ENCODE data around the gene ANKS1B.

The ANKS1B gene

GRCh38 chr12:99552022-99552421 is 432.7 kb downstream of the ANKS1B start:
- no peak for DNase-seq

DNA sequence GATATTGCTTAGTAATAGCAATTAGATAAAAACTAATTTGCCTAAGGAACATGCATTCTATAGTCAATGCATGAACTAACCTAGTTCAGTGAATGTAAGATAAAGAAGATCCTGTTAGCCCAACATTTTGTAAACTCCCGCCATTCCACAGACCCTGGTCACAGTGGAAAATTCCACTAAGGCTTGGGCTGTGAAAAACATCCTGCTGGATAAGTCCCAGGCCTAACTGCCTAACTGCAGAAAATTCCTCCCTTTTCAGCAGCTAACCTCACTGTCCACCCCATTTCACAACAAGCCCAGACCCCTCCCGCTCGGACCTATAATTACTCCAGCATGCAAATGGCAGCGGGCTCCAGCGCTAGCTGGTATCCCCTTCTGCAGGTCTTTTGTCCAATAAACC is 435.1 kb downstream of the ANKS1B start:
- no peak for DNase-seq

GRCh38 chr12:99549196-99549595 is 435.5 kb downstream of the ANKS1B start:
- no peak for DNase-seq

GRCh38 chr12:99544457-99544856 is 440.3 kb downstream of the ANKS1B start:
- DNase-seq: no peak

- DNase-seq: no peak
Measured at GRCh38 chr12:99529966-99530365, 454.8 kb downstream of the ANKS1B start.

GRCh38 chr12:99528478-99528877 is 456.3 kb downstream of the ANKS1B start:
- DNase-seq: no peak

GRCh38 chr12:99523853-99524252 is 460.9 kb downstream of the ANKS1B start:
- DNase-seq: no peak

GRCh38 chr12:99522456-99522855 is 462.3 kb downstream of the ANKS1B start:
- DNase-seq: no peak

- DNase-seq: no peak
Measured at GRCh38 chr12:99521664-99522063, 463.1 kb downstream of the ANKS1B start.

DNA sequence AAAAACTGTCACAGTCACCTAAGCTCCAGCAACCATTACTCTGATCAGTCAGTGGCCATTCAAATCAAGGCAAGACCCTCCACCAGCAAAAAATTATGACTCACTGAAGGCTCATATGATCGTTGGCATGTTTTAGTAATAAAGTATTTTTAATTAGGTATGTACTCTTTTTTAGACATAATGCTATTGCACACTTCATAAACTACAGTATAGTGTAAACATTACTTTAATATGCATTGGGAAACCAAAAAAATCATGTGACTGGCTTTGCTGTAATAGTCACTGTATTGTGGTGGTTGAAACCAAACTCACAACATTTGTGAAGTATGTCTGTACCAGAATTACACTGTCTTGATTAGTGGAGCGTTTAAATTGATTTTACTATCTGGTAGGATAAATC is 471.7 kb downstream of the ANKS1B start:
- no peak for DNase-seq

DNA sequence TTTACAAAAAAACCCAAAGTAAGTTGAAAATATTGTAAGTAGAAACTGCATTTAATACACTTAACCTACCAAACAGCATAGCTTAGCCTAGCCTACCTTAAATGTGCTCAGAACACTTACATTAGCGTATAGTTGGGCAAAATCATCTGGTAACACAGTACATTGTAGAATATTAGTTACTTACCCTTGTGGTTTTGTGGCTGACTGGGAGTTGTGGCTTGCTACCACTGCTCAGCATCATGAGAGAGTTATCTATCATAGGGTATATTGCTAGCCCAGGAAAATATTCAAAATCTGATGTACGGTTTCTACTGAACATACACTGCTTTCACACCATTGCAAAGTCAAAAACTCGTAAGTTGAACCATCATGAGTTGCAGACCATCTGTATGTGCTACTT is 478.9 kb downstream of the ANKS1B start:
- DNase-seq: no peak

DNA sequence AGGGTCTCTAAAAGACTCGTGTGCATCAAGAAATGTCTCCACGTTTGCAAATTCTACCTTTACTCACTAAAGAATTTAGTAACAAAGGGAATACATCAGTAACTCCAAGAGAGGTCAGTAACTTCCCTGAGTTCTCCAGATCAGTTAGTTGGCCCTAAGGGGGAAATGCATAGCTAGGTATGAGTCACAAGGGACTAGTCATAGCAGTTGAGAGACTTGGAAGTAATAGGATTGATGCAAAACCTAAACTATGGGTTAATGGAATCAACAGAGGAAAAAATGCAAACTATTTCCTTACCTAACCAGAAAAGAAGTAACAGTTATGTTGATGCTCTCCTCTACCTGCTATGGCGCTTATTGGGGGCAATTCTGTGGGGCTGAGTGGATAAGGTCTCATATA is 486.0 kb downstream of the ANKS1B start:
- no peak for DNase-seq

DNA sequence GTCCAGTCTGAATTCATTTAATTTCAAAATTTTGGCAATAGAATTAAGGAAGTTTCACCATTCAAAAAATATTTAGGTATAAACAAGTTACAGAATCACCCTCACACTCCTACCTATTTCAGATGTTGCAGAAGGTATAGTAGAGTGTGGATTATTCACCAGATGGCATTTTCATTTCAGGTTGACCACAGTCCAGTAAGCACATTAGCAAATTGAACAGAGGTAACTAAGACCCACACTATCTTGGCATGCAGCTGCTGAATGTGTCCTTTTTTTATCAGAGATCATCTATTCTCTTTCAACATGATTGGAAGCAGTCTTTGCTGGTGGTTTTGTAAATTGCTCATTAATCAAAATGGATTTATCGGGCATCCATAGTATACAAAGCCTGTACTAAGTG is 488.9 kb downstream of the ANKS1B start:
- DNase-seq: no peak

GRCh38 chr12:99493197-99493596 is 491.5 kb downstream of the ANKS1B start:
- no peak for DNase-seq

GRCh38 chr12:99486277-99486676 is 498.5 kb downstream of the ANKS1B start:
- DNase-seq: no peak

DNA sequence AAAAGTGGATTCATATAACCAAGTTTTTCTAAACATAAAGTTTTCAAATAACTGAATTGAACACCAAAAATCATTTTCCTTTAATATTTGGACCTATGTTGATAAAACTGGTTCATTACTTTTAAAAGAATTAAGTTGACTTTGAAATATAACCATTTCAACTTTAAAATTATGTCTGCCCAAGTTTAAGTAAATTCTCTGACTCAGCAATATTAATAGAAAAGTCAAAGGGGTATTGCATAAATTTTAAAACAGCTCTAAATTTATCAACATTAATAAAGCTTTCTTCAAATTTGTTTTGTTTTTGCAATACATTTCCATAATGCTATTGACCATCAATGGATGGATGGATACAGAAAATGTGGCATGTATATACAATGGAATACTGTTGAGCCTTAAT is 505.6 kb downstream of the ANKS1B start:
- DNase-seq: no peak

DNA sequence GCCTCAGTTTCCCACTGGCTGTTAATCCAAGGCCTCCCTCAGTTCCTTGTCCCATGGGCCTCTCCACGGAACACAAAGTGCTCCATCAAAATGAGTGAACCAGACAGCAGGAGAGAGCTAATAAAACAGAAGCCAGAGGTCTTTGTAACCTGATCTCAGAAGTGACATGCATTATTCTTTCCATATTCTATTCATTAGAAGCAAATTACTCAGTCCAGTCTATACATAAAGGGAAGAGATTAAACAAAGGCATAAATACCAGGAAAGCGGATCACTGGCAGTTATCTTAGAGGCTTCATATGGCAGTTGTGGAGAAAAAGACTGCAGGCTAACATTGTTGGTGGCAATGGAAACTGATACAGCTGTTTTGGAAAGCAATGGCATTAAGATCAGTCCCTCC is 507.8 kb downstream of the ANKS1B start:
- DNase-seq: no peak

GRCh38 chr12:99455350-99456035 is 529.2 kb downstream of the ANKS1B start:
- no peak for DNase-seq

DNA sequence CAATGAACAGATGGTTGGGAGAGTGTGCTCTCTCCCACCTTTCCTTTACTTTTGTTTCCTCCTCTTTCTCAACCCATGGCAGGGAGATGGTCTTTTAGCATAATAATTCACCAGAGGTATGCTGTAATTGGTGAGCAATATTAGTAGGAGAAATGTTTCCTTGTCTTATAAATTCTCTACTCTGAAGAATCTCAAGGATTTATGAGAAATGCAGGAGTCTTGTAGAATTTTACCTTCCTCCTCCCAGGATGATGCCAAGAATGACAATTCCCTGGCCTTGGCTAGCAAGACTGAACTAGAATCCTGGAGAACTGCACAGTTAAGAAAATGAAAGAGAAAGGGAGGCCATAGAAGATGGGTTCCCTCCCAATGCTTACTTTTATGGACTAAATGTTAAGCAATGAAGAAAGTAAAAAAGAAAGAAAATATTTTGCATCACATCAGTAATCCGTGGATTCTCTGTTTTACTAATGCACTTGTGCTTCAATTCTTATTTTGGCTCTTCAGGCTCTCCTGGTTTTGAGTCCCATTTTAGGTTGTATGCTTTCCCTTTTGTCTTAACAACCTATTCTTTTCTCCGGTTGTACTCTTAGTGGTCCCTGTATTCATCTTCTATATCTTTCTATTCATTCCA is 530.1 kb downstream of the ANKS1B start:
- no peak for DNase-seq

- no peak for DNase-seq
Measured at GRCh38 chr12:99453836-99454538, 530.7 kb downstream of the ANKS1B start.

- DNase-seq: no peak
Measured at GRCh38 chr12:99450036-99450630, 534.6 kb downstream of the ANKS1B start.

DNA sequence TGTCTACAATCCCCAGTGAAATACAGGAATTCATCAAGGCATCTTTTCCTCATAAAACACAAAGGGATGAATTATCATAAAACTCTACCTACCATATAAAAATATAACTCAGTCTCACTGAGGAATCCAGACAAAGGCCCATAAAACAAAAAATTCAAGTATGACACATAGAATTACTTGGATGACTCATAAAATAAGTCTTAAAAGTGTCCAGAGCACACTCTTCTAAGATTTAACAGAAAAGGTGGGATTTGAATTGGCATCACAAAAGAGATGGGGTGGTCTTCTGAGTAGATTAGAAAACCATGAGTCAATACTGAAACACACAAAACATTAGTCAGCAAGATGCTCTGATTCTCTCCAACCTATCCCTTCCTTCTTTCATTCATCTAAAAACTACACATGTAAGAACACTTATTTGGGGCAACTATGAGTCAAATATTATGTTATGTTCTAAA is 539.8 kb downstream of the ANKS1B start:
- no peak for DNase-seq

DNA sequence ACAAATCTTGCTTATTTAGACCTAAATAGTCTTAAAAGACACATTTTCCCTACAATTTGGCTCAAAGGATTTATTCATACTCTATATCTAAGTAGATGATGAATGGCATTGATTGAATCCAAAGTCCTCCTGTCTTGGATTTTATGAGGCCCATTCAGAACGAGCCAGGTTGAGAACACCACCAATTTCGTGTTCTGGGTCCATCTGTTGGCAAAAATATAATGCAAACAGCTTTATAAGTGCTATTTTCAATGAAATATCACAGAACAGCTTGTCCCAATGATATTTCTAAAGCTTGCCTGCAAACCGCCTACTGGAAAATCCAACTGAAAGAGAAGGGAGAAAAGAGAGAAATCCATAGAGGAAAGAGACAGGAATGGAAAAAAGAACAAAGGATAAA is 542.0 kb downstream of the ANKS1B start:
- no peak for DNase-seq

DNA sequence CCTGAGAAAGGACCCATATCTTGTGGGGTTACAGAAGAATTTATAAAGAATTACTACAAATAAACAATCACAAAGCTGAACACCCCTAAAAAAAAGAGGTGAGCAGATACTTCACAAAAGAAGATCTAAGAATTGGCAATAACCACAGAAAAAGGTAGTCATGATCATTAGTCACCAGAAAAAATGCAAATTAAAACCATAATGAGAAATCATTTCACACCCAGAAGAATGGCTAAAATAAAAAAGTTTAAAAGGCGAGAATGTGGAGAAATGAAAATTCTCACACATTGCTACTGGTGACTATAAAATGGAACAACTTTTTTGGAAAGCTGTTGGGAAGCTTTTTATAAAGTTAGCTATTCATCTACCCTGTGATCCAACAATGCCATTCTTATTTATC is 545.3 kb downstream of the ANKS1B start:
- DNase-seq: no peak
